GM12891 (cell line): Measurements from ENCODE around the gene CALN1.

Source experiments
- PAX5 ChIP-seq: IDR thresholded peaks from 2 replicates; pipeline ENCODE4 v1.6.1; 2011; ENCODE audit warnings: low read length, moderate library complexity, mild to moderate bottlenecking; ENCODE audit not compliant: insufficient read depth, severe bottlenecking
- POLR2A ChIP-seq: IDR thresholded peaks from 2 replicates; pipeline ENCODE4 v1.6.1; 2011; ENCODE audit warnings: low read depth, low read length, control low read depth
- POLR2AphosphoS5 ChIP-seq: IDR thresholded peaks from 2 replicates; pipeline ENCODE4 v1.6.1; 2011; ENCODE audit warnings: low read depth, low read length, control low read depth
- POU2F2 ChIP-seq: IDR thresholded peaks from 2 replicates; pipeline ENCODE4 v1.6.1; 2011; ENCODE audit warnings: low read depth, mild to moderate bottlenecking, control low read depth, low read length, moderate library complexity
- SPI1 ChIP-seq: IDR thresholded peaks from 2 replicates; pipeline ENCODE4 v1.6.1; 2011; ENCODE audit warnings: low read depth, low read length, control low read depth
- TAF1 ChIP-seq: IDR thresholded peaks from 2 replicates; pipeline ENCODE4 v1.6.1; 2011; ENCODE audit warnings: low read depth, low read length, control low read depth

GRCh38 chr7:72405418-72405817 is 6.7 kb downstream of the CALN1 start:
- TF ChIP-seq POLR2AphosphoS5 (no peak), POLR2A (no peak), POU2F2 (no peak), SPI1 (no peak), TAF1 (no peak), PAX5 (no peak)
